HG02973 (cell line): ENCODE results near the gene GINS2.

Experiments used
- ATAC-seq: cut with Tn5 transposase; IDR thresholded peaks from one replicate; pipeline ENCODE4 v1.9.1; 2021; ENCODE audit warnings: moderate library complexity; ENCODE audit not compliant: unreplicated experiment

Gene GINS2

GRCh38 chr16:85716680-85717038 is 27.9 kb upstream of the GINS2 start:
- ATAC-seq: no peak

GRCh38 chr16:85716022-85716679 is 27.4 kb upstream of the GINS2 start:
- no peak for ATAC-seq

- no peak for ATAC-seq
These were observed 26.6 kb upstream of the GINS2 start for GRCh38 chr16:85715169-85716021.

GRCh38 chr16:85712801-85713200 is 24.0 kb upstream of the GINS2 start:
- no peak for ATAC-seq

- no peak for ATAC-seq
These were observed 23.3 kb upstream of the GINS2 start for GRCh38 chr16:85711982-85712587.

GRCh38 chr16:85710732-85711131 is 22.0 kb upstream of the GINS2 start:
- ATAC-seq: no peak

GRCh38 chr16:85709766-85710585 is 21.2 kb upstream of the GINS2 start:
- no peak for ATAC-seq

GRCh38 chr16:85708338-85708737 is 19.6 kb upstream of the GINS2 start:
- ATAC-seq: no peak

- no peak for ATAC-seq
These were observed 18.9 kb upstream of the GINS2 start for GRCh38 chr16:85707528-85708095.

GRCh38 chr16:85706449-85707034 is 17.8 kb upstream of the GINS2 start:
- ATAC-seq: no peak

GRCh38 chr16:85704900-85705846 is 16.4 kb upstream of the GINS2 start:
- ATAC-seq: no peak

- no peak for ATAC-seq
These were observed 15.3 kb upstream of the GINS2 start for GRCh38 chr16:85704011-85704410.

- no peak for ATAC-seq
These were observed 10.9 kb upstream of the GINS2 start for GRCh38 chr16:85699628-85700027.

- no peak for ATAC-seq
These were observed 10.3 kb upstream of the GINS2 start for GRCh38 chr16:85698935-85699558.

- ATAC-seq: no peak
These were observed 9.7 kb upstream of the GINS2 start for GRCh38 chr16:85698459-85698891.

GRCh38 chr16:85697431-85697830 is 8.7 kb upstream of the GINS2 start:
- ATAC-seq: no peak

GRCh38 chr16:85696781-85697180 is 8.0 kb upstream of the GINS2 start:
- no peak for ATAC-seq

- ATAC-seq: no peak
These were observed 6.7 kb upstream of the GINS2 start for GRCh38 chr16:85695196-85696128.
